Natural killer cell treated with Interleukin-12 subunit alpha and Interleukin-12 subunit beta and Interleukin-15 and Interleukin-18, amount 100 ng/mL, for 72 hours (primary cell): Measurements from ENCODE around the gene BBOX1. TPM values are rescaled to one million over a fixed set of nuclear protein-coding genes. Genes with fewer than 3 reads are reported as not detected.
"Not testable (repeated sequence)": the region's sequence is repeated elsewhere in the genome, so short reads cannot be mapped to it uniquely, and the experiment has no call there.

Experiments
- ATAC-seq, 2 donors: fragments of 150-1000 bp; cut with Tn5 transposase in 1 of 2; sonication (Bioruptor Pico), chemical (Tn5 transposase) in 1 of 2; 2 replicates each; pipeline ENCODE4 v1.10.0; 2021
- DNase-seq: peaks from one replicate; pipeline ENCODE4 v3.0.0; 2022; ENCODE audit warnings: low spot score
- H3K27ac Mint-ChIP-seq, 2 donors: 1 replicate in 1 of 2; 2 replicates in 1 of 2; pipeline ENCODE4 v1.8.0; 2022; ENCODE audit warnings: mixed read lengths in 2 of 2, mild to moderate bottlenecking in 1 of 2, moderate library complexity in 1 of 2
- H3K27me3 Mint-ChIP-seq, 2 donors: 1 replicate in 1 of 2; 2 replicates in 1 of 2; pipeline ENCODE4 v1.8.0; 2022; ENCODE audit warnings: mixed read lengths in 2 of 2
- H3K36me3 Mint-ChIP-seq: one replicate; pipeline ENCODE4 v1.8.0; 2022; ENCODE audit warnings: mixed read lengths
- H3K4me1 Mint-ChIP-seq, 2 donors: 1 replicate in 1 of 2; 2 replicates in 1 of 2; pipeline ENCODE4 v1.8.0; 2022; ENCODE audit warnings: low read depth in 2 of 2, mixed read lengths in 2 of 2, mild to moderate bottlenecking in 1 of 2
- H3K4me3 Mint-ChIP-seq: one replicate; pipeline ENCODE4 v1.8.0; 2022; ENCODE audit warnings: mixed read lengths
- H3K9me3 Mint-ChIP-seq: 2 replicates; pipeline ENCODE4 v1.8.0; 2022; ENCODE audit warnings: mixed read lengths
- total RNA-seq, 2 donors: library from RNA; stranded (reverse); gene quantifications; one replicate each; pipeline ENCODE4 v1.2.3, GENCODE V29; 2022

Gene BBOX1
- total RNA-seq, 2 donors from 2014 or later = not detected

DNA sequence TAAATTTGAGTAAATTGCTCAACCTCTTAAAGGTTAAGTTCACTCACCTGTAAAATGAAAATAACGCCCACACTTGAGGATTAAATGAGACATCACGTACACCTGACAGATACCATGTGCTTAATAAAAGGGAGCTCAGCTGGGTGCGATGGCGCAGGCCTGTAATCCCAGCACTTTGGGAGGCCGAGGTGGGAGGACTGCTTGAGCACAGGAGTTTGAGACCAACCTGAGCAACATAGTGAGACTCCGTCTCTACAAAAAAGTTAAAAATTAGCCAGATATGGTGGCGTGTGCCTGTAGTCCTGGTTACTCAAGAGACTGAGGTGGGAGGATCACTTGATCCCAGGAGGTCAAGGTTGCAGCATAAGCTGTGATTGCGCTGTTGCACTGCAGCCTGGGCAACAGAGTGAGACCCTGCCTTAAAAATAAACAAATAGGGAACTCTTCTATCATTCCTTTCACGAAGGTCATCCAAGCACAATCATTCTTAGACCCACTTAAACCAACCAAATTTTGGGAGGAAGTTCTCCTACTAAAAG, 134.1 kb downstream of the BBOX1 start:
- Mint-ChIP-seq H3K27ac (no peak overlapping the region), H3K4me1 (no peaks in the 10 kb centered on the region)
- ATAC-seq = no peak

DNA sequence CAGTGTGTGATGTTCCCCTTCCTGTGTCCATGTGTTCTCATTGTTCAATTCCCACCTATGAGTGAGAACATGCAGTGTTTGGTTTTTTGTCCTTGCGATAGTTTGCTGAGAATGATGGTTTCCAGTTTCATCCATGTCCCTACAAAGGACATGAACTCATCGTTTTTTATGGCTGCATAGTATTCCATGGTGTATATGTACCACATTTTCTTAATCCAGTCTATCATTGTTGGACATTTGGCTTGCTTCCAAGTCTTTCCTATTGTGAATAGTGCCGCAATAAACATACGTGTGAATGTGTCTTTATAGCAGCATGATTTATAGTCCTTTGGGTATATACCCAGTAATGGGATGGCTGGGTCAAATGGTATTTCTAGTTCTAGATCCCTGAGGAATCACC, 134.9 kb downstream of the BBOX1 start:
- not testable (repeated sequence) for H3K4me1 Mint-ChIP-seq, H3K4me3 Mint-ChIP-seq, H3K36me3 Mint-ChIP-seq, ATAC-seq, H3K27ac Mint-ChIP-seq, H3K27me3 Mint-ChIP-seq, DNase-seq, H3K9me3 Mint-ChIP-seq

More for the DNA sequence above, 134.1 kb downstream of the BBOX1 start:
- Mint-ChIP-seq H3K27me3 (peaks cover 3 to 6% of the 10 kb centered on the region in 2 donors), H3K9me3 (no peaks in the 10 kb centered on the region), H3K4me3 (no peak overlapping the region), H3K36me3 (no peaks in the 10 kb centered on the region)
- no peak for DNase-seq

Other genes starting within 250 kb of the BBOX1 start
- gene FIBIN, start 46.7 kb upstream of the BBOX1 start, total RNA-seq = not detected